ENCODE measurements around the gene TP53I13. TPM values are rescaled to one million over a fixed set of nuclear protein-coding genes. Genes with fewer than 3 reads are reported as not detected.

Gene TP53I13
- total and polyA plus RNA-seq, 2 of the 13 experiments (the other 11 are each of a cell fraction or from before 2014, with no cell fraction given) = 16.9 to 25.7 TPM

DNA sequence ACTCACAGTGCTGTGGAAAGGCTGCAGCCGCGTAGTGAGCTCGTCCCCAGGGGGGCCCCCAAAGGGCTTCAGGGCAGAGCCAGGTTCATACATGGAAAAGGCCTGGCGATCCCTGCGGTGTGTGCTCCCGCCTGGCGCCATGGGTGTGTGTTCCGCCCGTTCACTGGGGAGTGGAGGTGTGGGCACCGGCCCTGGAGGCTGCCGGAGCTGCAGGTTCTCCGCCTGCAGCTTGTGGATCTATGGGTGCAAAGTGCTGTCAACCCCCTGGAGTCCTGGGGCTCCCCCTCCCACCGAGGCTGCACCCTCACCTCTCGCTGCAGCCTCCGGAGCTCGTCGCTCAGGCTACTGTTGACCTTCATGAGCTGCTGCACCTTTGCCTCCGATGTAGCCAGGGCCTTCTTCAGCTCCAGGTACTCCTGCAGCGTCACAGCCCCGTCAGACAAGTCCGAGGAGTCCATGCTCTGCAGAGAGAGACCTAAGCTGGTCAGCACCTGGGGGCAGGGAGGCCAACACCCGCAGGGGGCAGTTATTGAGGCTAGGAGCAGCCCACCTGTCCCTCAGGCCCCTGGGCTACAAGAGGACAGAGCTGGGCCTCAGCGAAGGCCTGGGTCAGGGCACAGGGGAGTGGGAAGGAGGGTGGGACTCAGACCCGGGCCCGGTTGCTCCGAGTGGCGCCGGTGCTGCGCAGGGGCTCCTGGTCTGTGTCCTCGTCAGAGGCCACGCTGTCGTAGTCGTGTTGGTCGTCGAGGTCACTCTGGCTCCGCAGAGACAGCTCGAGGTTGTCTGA lies 7.9 kb downstream of the TP53I13 start:
- H3K4me1 ChIP-seq (ENCODE audit: insufficient read depth, low read length) = peaks cover 23% of the 10 kb centered on the region
- no peak overlapping the region for H2AFZ ChIP-seq (ENCODE audit: low read length)
- H3K36me3 ChIP-seq (replicated peaks in 1 of 2; ENCODE audit: control insufficient read depth in 1 of 2, insufficient read depth in 2 of 2, low read length in 2 of 2) = peaks cover 5 to 17% of the 10 kb centered on the region in 2 experiments; a peak in 4 of 5 replicates
- no peaks in the 10 kb centered on the region for H4K20me1 ChIP-seq (ENCODE audit: insufficient read depth, low read length)
- TF ChIP-seq AGO1 (IDR thresholded peaks at IDR 0.05; ENCODE audit: low read depth, low read length, poor library complexity, severe bottlenecking) (peak; percentile 20), NR1H2 (CRISPR knock-in tag; IDR thresholded peaks at IDR 0.05; ENCODE audit: borderline replicate concordance, low read depth) (no peak), ZNF354B (CRISPR knock-in tag; IDR thresholded peaks at IDR 0.05) (no peak), SP140L (CRISPR knock-in tag; IDR thresholded peaks at IDR 0.05; ENCODE audit: borderline replicate concordance) (no peak), HOXA3 (CRISPR knock-in tag; IDR thresholded peaks at IDR 0.05) (no peak)
- TF ChIP-seq, protein P1, sequence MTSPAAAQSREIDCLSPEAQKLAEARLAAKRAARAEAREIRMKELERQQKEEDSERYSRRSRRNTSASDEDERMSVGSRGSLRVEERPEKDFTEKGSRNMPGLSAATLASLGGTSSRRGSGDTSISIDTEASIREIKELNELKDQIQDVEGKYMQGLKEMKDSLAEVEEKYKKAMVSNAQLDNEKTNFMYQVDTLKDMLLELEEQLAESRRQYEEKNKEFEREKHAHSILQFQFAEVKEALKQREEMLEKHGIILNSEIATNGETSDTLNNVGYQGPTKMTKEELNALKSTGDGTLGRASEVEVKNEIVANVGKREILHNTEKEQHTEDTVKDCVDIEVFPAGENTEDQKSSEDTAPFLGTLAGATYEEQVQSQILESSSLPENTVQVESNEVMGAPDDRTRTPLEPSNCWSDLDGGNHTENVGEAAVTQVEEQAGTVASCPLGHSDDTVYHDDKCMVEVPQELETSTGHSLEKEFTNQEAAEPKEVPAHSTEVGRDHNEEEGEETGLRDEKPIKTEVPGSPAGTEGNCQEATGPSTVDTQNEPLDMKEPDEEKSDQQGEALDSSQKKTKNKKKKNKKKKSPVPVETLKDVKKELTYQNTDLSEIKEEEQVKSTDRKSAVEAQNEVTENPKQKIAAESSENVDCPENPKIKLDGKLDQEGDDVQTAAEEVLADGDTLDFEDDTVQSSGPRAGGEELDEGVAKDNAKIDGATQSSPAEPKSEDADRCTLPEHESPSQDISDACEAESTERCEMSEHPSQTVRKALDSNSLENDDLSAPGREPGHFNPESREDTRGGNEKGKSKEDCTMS (CRISPR knock-in tag; conservative IDR thresholded peaks at IDR 0.05) = no peak
- TF ChIP-seq, protein P2, sequence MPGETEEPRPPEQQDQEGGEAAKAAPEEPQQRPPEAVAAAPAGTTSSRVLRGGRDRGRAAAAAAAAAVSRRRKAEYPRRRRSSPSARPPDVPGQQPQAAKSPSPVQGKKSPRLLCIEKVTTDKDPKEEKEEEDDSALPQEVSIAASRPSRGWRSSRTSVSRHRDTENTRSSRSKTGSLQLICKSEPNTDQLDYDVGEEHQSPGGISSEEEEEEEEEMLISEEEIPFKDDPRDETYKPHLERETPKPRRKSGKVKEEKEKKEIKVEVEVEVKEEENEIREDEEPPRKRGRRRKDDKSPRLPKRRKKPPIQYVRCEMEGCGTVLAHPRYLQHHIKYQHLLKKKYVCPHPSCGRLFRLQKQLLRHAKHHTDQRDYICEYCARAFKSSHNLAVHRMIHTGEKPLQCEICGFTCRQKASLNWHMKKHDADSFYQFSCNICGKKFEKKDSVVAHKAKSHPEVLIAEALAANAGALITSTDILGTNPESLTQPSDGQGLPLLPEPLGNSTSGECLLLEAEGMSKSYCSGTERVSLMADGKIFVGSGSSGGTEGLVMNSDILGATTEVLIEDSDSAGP (CRISPR knock-in tag; IDR thresholded peaks at IDR 0.05; ENCODE audit: borderline replicate concordance) = no peak
- TF ChIP-seq, protein P3, sequence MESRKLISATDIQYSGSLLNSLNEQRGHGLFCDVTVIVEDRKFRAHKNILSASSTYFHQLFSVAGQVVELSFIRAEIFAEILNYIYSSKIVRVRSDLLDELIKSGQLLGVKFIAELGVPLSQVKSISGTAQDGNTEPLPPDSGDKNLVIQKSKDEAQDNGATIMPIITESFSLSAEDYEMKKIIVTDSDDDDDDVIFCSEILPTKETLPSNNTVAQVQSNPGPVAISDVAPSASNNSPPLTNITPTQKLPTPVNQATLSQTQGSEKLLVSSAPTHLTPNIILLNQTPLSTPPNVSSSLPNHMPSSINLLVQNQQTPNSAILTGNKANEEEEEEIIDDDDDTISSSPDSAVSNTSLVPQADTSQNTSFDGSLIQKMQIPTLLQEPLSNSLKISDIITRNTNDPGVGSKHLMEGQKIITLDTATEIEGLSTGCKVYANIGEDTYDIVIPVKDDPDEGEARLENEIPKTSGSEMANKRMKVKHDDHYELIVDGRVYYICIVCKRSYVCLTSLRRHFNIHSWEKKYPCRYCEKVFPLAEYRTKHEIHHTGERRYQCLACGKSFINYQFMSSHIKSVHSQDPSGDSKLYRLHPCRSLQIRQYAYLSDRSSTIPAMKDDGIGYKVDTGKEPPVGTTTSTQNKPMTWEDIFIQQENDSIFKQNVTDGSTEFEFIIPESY (CRISPR knock-in tag; IDR thresholded peaks at IDR 0.05) = peak; percentile 58
- H3K9me3 ChIP-seq (ENCODE audit: low read length) = no peaks in the 10 kb centered on the region
- in situ Hi-C loops (cut with HindIII; ENCODE audit: extremely low pct_ligation_motif_present, low pct_unique_long_range_greater_than_20kb) (no loop called here), intact Hi-C loops (cut with micrococcal nuclease; ENCODE audit: unreplicated experiment) (no loop called here)
- ATAC-seq (no peak), DNase-seq (ENCODE audit: low spot score) (no peak), FAIRE-seq (no peak)
- WGBS (ENCODE audit: low lambda C conversion rate) = 95% methylated on average over 25 of the region's 37 CpGs
- H3K79me2 ChIP-seq (ENCODE audit: insufficient read depth, low read length) = no peaks in the 10 kb centered on the region
- no TSS peak for BruUV-seq (replicated peaks)
- CTCF ChIA-PET (ENCODE audit: low intra/inter-chr PET ratio, low total read pairs) = no interaction called here
- no peaks in the 10 kb centered on the region for H3K27me3 ChIP-seq (ENCODE audit: control insufficient read depth in 1 of 2, insufficient read depth in 2 of 2, low read length in 2 of 2)
- no peak overlapping the region for H3K9ac ChIP-seq (ENCODE audit: insufficient read depth, low read depth, low read length)
- H3K4me2 ChIP-seq (ENCODE audit: low read depth, low read length) = no peak overlapping the region
- no peak overlapping the region for H3K4me3 ChIP-seq (replicated peaks in 1 of 3; ENCODE audit: insufficient read depth in 1 of 3, low read depth in 2 of 3, low read length in 3 of 3)
- no peak overlapping the region for H3K27ac ChIP-seq (ENCODE audit: extremely low read length, insufficient read depth, low read length)
- POLR2A ChIA-PET = no interaction called here

Measured in HepG2 (cell line).